IgD-negative memory B cell (primary cell): ENCODE results near the gene FOXP1. TPM values are rescaled to one million over a fixed set of nuclear protein-coding genes. Genes with fewer than 3 reads are reported as not detected.

Source experiments
- H3K27ac Mint-ChIP-seq, 3 donors: one replicate each; pipeline ENCODE4 v1.8.0; 2020 to 2022; ENCODE audit warnings: mild to moderate bottlenecking in 3 of 3, mixed read lengths in 3 of 3, moderate library complexity in 1 of 3
- H3K27me3 Mint-ChIP-seq: one replicate; pipeline ENCODE4 v1.8.0; 2021; ENCODE audit warnings: mixed read lengths
- H3K36me3 Mint-ChIP-seq: one replicate; pipeline ENCODE4 v1.8.0; 2020; ENCODE audit warnings: mild to moderate bottlenecking, mixed read lengths
- H3K4me1 Mint-ChIP-seq, 3 donors: one replicate each; pipeline ENCODE4 v1.8.0; 2020 to 2022; ENCODE audit warnings: mixed read lengths in 3 of 3, mild to moderate bottlenecking in 1 of 3
- H3K4me3 Mint-ChIP-seq, 4 donors: one replicate each; pipeline ENCODE4 v1.8.0; 2020 to 2022; ENCODE audit warnings: mild to moderate bottlenecking in 4 of 4, mixed read lengths in 4 of 4, moderate library complexity in 3 of 4
- H3K9me3 Mint-ChIP-seq, 3 donors: one replicate each; pipeline ENCODE4 v1.8.0; 2020 to 2021; ENCODE audit warnings: mixed read lengths in 3 of 3, mild to moderate bottlenecking in 1 of 3
- polyA plus RNA-seq: library from polyadenylated mRNA; unstranded; fragments of 300-500 nt; fragmentation: Illumina TruSeq; gene quantifications from one replicate; pipeline ENCODE4 v1.2.3, GENCODE V29; 2021

Gene FOXP1
- polyA plus RNA-seq, 1 donor from 2014 or later: 277 TPM

GRCh38 chr3:71397726-71398125 is 185.8 kb downstream of the FOXP1 start:
- no peaks in the 10 kb centered on the region for H3K9me3 Mint-ChIP-seq
- H3K4me1 Mint-ChIP-seq: peaks cover 8 to 44% (median 39%) of the 10 kb centered on the region in 3 donors
- peak overlapping the region in 2 of 3 donors; percentile 10 to 24 for H3K27ac Mint-ChIP-seq
- H3K4me3 Mint-ChIP-seq: no peak overlapping the region
- no peaks in the 10 kb centered on the region for H3K36me3 Mint-ChIP-seq
- peaks cover 6% of the 10 kb centered on the region for H3K27me3 Mint-ChIP-seq

GRCh38 chr3:71397046-71397445 is 186.5 kb downstream of the FOXP1 start:
- Mint-ChIP-seq H3K27me3 (peaks cover 6% of the 10 kb centered on the region), H3K9me3 (no peaks in the 10 kb centered on the region), H3K36me3 (no peaks in the 10 kb centered on the region), H3K4me1 (peaks cover 10 to 47% (median 37%) of the 10 kb centered on the region in 3 donors), H3K4me3 (no peak overlapping the region), H3K27ac (peak overlapping the region in 2 of 3 donors; percentile 10 to 18)

- Mint-ChIP-seq H3K27ac (no peak overlapping the region), H3K9me3 (no peaks in the 10 kb centered on the region), H3K4me1 (peaks cover 17 to 49% (median 44%) of the 10 kb centered on the region in 3 donors), H3K27me3 (peaks cover 13% of the 10 kb centered on the region), H3K4me3 (no peak overlapping the region), H3K36me3 (peaks cover 2% of the 10 kb centered on the region)
These were observed 187.4 kb downstream of the FOXP1 start for GRCh38 chr3:71395927-71396695.

- H3K4me1 Mint-ChIP-seq: peaks cover 22 to 51% (median 50%) of the 10 kb centered on the region in 3 donors
These were observed 188.1 kb downstream of the FOXP1 start for GRCh38 chr3:71395470-71395869.

GRCh38 chr3:71393745-71394144 is 189.8 kb downstream of the FOXP1 start:
- H3K9me3 Mint-ChIP-seq: no peaks in the 10 kb centered on the region
- H3K27ac Mint-ChIP-seq: peak overlapping the region; percentile 23 to 97 (median 60)
- H3K36me3 Mint-ChIP-seq: peaks cover 4% of the 10 kb centered on the region
- peaks cover 27 to 57% (median 56%) of the 10 kb centered on the region in 3 donors for H3K4me1 Mint-ChIP-seq
- no peak overlapping the region for H3K4me3 Mint-ChIP-seq
- H3K27me3 Mint-ChIP-seq: peaks cover 24% of the 10 kb centered on the region

More at GRCh38 chr3:71395470-71395869, 188.1 kb downstream of the FOXP1 start:
- Mint-ChIP-seq H3K27ac (peak overlapping the region in 1 of 3 donors; percentile 10), H3K9me3 (no peaks in the 10 kb centered on the region), H3K36me3 (peaks cover 4% of the 10 kb centered on the region), H3K4me3 (no peak overlapping the region), H3K27me3 (peaks cover 19% of the 10 kb centered on the region)

GRCh38 chr3:71393093-71393492 is 190.4 kb downstream of the FOXP1 start:
- Mint-ChIP-seq H3K27ac (peak overlapping the region in 2 of 3 donors; percentile 23 to 97), H3K27me3 (peaks cover 27% of the 10 kb centered on the region), H3K36me3 (peaks cover 4% of the 10 kb centered on the region), H3K9me3 (no peaks in the 10 kb centered on the region), H3K4me3 (no peak overlapping the region), H3K4me1 (peaks cover 31 to 58% (median 56%) of the 10 kb centered on the region in 3 donors)

GRCh38 chr3:71392251-71392650 is 191.3 kb downstream of the FOXP1 start:
- Mint-ChIP-seq H3K27me3 (peaks cover 24% of the 10 kb centered on the region), H3K36me3 (peaks cover 4% of the 10 kb centered on the region), H3K4me3 (peak overlapping the region; percentile 6 to 84 (median 30)), H3K4me1 (peaks cover 29 to 53% (median 49%) of the 10 kb centered on the region in 3 donors), H3K9me3 (no peaks in the 10 kb centered on the region), H3K27ac (peak overlapping the region; percentile 74 to 97 (median 91))

GRCh38 chr3:71391361-71391760 is 192.2 kb downstream of the FOXP1 start:
- Mint-ChIP-seq H3K4me1 (peaks cover 27 to 50% (median 45%) of the 10 kb centered on the region in 3 donors), H3K4me3 (peak overlapping the region in 3 of 4 donors; percentile 27 to 84 (median 73)), H3K27ac (peak overlapping the region; percentile 73 to 97 (median 74)), H3K9me3 (no peaks in the 10 kb centered on the region), H3K36me3 (peaks cover 4% of the 10 kb centered on the region), H3K27me3 (peaks cover 24% of the 10 kb centered on the region)

- Mint-ChIP-seq H3K4me3 (peak overlapping the region; percentile 44 to 85 (median 70)), H3K4me1 (peaks cover 27 to 42% (median 34%) of the 10 kb centered on the region in 3 donors), H3K27ac (peak overlapping the region; percentile 53 to 88 (median 74)), H3K27me3 (peaks cover 27% of the 10 kb centered on the region), H3K9me3 (peaks cover 0 to 3% (median 0%) of the 10 kb centered on the region in 3 donors), H3K36me3 (peaks cover 4% of the 10 kb centered on the region)
These were observed 193.5 kb downstream of the FOXP1 start for GRCh38 chr3:71389911-71390573.

- Mint-ChIP-seq H3K27me3 (peaks cover 27% of the 10 kb centered on the region), H3K4me3 (no peak overlapping the region), H3K4me1 (peaks cover 27 to 48% (median 33%) of the 10 kb centered on the region in 3 donors), H3K36me3 (peaks cover 4% of the 10 kb centered on the region), H3K27ac (no peak overlapping the region), H3K9me3 (peaks cover 0 to 3% (median 0%) of the 10 kb centered on the region in 3 donors)
These were observed 194.3 kb downstream of the FOXP1 start for GRCh38 chr3:71389191-71389590.

GRCh38 chr3:71388535-71389120 is 194.9 kb downstream of the FOXP1 start:
- H3K27me3 Mint-ChIP-seq: peaks cover 25% of the 10 kb centered on the region
- H3K4me3 Mint-ChIP-seq: peak overlapping the region in 3 of 4 donors; percentile 8 to 61 (median 17)
- H3K36me3 Mint-ChIP-seq: peaks cover 4% of the 10 kb centered on the region
- H3K27ac Mint-ChIP-seq: peak overlapping the region; percentile 63 to 91 (median 76)
- H3K9me3 Mint-ChIP-seq: peaks cover 0 to 3% (median 0%) of the 10 kb centered on the region in 3 donors
- H3K4me1 Mint-ChIP-seq: peaks cover 27 to 45% (median 33%) of the 10 kb centered on the region in 3 donors

GRCh38 chr3:71387586-71387985 is 195.9 kb downstream of the FOXP1 start:
- no peak overlapping the region for H3K27ac Mint-ChIP-seq
- H3K27me3 Mint-ChIP-seq: peaks cover 26% of the 10 kb centered on the region
- peaks cover 25 to 47% (median 38%) of the 10 kb centered on the region in 3 donors for H3K4me1 Mint-ChIP-seq
- peaks cover 0 to 3% (median 0%) of the 10 kb centered on the region in 3 donors for H3K9me3 Mint-ChIP-seq
- H3K36me3 Mint-ChIP-seq: peaks cover 4% of the 10 kb centered on the region
- no peak overlapping the region for H3K4me3 Mint-ChIP-seq

- H3K4me1 Mint-ChIP-seq: peaks cover 8 to 25% (median 17%) of the 10 kb centered on the region in 3 donors
- peak overlapping the region in 1 of 3 donors; percentile 48 for H3K27ac Mint-ChIP-seq
- H3K9me3 Mint-ChIP-seq: peaks cover 0 to 3% (median 0%) of the 10 kb centered on the region in 3 donors
- no peaks in the 10 kb centered on the region for H3K36me3 Mint-ChIP-seq
- peaks cover 12% of the 10 kb centered on the region for H3K27me3 Mint-ChIP-seq
- no peak overlapping the region for H3K4me3 Mint-ChIP-seq
These were observed 198.5 kb downstream of the FOXP1 start for GRCh38 chr3:71384837-71385716.

- Mint-ChIP-seq H3K4me3 (no peak overlapping the region), H3K4me1 (peaks cover 4 to 21% (median 14%) of the 10 kb centered on the region in 3 donors), H3K27me3 (peaks cover 8% of the 10 kb centered on the region)
These were observed 199.1 kb downstream of the FOXP1 start for GRCh38 chr3:71384388-71384787.

More at GRCh38 chr3:71384388-71384787, 199.1 kb downstream of the FOXP1 start:
- Mint-ChIP-seq H3K36me3 (no peaks in the 10 kb centered on the region), H3K9me3 (peaks cover 0 to 3% (median 0%) of the 10 kb centered on the region in 3 donors), H3K27ac (no peak overlapping the region)
